DLD1 (cell line): ENCODE results near the gene FLACC1.
"Not testable (repeated sequence)": the region's sequence is repeated elsewhere in the genome, so short reads cannot be mapped to it uniquely, and the experiment has no call there.

ENCODE experiments used
- in situ Hi-C: cut with HindIII; loops from 2 replicates; pipeline ENCODE4 v1.10.0; 2017; ENCODE audit warnings: low sequenced_read_pairs

The FLACC1 gene

GRCh38 chr2:201357221-201357620 is at the start of gene FLACC1:
FLACC1 (minus strand) TSS chr2:201357345; CDS start chr2:201351404, 5,941 bp downstream.
- in situ Hi-C loops: no loop called here

GRCh38 chr2:201406077-201406662 is 49.0 kb upstream of the FLACC1 start:
- in situ Hi-C loops: no loop called here

- in situ Hi-C loops: no loop called here
Measured at GRCh38 chr2:201404699-201405280, 47.6 kb upstream of the FLACC1 start.

GRCh38 chr2:201403880-201404279 is 46.7 kb upstream of the FLACC1 start:
- in situ Hi-C loops: no loop called here

- in situ Hi-C loops: no loop called here
Measured at GRCh38 chr2:201402651-201403562, 45.8 kb upstream of the FLACC1 start.

- in situ Hi-C loops: no loop called here
Measured at GRCh38 chr2:201401815-201402214, 44.7 kb upstream of the FLACC1 start.

- in situ Hi-C loops: loop anchor here (25.0 kb wide), 1 partner anchor 134 kb away; the partner anchor contains the start of gene CASP8
Measured at GRCh38 chr2:201396595-201396994, 39.5 kb upstream of the FLACC1 start.

- in situ Hi-C loops: loop anchor here (25.0 kb wide), 1 partner anchor 121 kb away; the partner anchor contains the start of gene CASP8
Measured at GRCh38 chr2:201383136-201383535, 26.0 kb upstream of the FLACC1 start.

- in situ Hi-C loops: loop anchor here (25.0 kb wide), 1 partner anchor 116 kb away; the partner anchor contains the start of gene CASP8
Measured at GRCh38 chr2:201378496-201379397, 21.6 kb upstream of the FLACC1 start.

- in situ Hi-C loops: loop anchor here (25.0 kb wide), 1 partner anchor 115 kb away; the partner anchor contains the start of gene CASP8
Measured at GRCh38 chr2:201377218-201377617, 20.1 kb upstream of the FLACC1 start.

GRCh38 chr2:201369775-201370174 is 12.6 kb upstream of the FLACC1 start:
- in situ Hi-C loops: no loop called here

GRCh38 chr2:201369318-201369717 is 12.2 kb upstream of the FLACC1 start:
- in situ Hi-C loops: not testable (repeated sequence)

GRCh38 chr2:201366146-201366545 is 9.0 kb upstream of the FLACC1 start:
- in situ Hi-C loops: no loop called here

- in situ Hi-C loops: no loop called here
Measured at GRCh38 chr2:201363857-201364560, 6.9 kb upstream of the FLACC1 start.

- in situ Hi-C loops: no loop called here
Measured at GRCh38 chr2:201362396-201362795, 5.3 kb upstream of the FLACC1 start.

- in situ Hi-C loops: no loop called here
Measured at GRCh38 chr2:201361078-201361733, 4.1 kb upstream of the FLACC1 start.

GRCh38 chr2:201360256-201360655 is 3.1 kb upstream of the FLACC1 start:
- in situ Hi-C loops: no loop called here

GRCh38 chr2:201358684-201359083 is 1.5 kb upstream of the FLACC1 start:
- in situ Hi-C loops: no loop called here

- in situ Hi-C loops: no loop called here
Measured at GRCh38 chr2:201353116-201353515, 4.0 kb downstream of the FLACC1 start.
